SIG-M5 (cell line): ENCODE data around the gene SPOP.
"Not testable (repeated sequence)": the region's sequence is repeated elsewhere in the genome, so short reads cannot be mapped to it uniquely, and the experiment has no call there.

Experiments used
- DNase-seq: peaks from one replicate; lab custom pipeline; 2025; lab: John Stamatoyannopoulos, UW

Gene SPOP

DNA sequence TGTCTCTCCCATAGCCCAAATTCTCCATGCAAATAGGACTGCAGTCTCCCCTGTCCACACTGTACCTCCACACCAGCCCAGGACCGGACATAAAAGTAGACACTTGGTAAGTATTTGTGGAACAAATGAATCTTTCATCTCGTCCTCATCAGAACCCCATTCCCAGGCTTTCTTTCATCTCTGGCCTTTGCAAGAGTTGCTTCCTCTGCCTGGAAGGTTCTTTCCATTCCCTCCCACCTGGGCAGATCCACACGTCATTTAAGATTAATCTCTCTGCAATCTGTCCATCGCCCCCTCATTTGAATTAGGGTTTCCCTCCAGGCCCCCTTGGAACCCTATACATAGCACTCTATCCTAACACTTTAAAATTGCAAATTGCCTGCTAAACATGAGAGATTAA is 106.1 kb downstream of the SPOP start:
- no peak for DNase-seq

DNA sequence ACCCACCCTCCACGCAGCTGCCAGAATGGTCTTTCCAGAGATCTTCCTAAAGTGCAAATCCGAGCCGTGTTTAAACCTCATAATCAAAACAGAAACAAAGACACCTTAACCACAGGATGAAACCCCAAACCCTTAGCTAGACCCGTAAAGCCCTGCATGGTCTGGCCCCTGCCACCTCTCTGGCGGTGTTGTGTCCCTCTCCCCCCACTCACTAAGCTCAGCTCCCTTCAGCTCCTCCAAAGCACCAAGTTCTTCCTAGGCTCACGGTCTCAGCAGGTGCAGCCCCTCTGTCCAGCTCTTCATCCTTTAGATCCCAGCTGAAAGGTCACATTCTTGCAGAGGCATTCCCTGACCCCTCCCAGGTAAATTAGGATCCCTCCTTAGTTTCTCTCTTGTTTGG is 106.6 kb downstream of the SPOP start:
- no peak for DNase-seq

DNA sequence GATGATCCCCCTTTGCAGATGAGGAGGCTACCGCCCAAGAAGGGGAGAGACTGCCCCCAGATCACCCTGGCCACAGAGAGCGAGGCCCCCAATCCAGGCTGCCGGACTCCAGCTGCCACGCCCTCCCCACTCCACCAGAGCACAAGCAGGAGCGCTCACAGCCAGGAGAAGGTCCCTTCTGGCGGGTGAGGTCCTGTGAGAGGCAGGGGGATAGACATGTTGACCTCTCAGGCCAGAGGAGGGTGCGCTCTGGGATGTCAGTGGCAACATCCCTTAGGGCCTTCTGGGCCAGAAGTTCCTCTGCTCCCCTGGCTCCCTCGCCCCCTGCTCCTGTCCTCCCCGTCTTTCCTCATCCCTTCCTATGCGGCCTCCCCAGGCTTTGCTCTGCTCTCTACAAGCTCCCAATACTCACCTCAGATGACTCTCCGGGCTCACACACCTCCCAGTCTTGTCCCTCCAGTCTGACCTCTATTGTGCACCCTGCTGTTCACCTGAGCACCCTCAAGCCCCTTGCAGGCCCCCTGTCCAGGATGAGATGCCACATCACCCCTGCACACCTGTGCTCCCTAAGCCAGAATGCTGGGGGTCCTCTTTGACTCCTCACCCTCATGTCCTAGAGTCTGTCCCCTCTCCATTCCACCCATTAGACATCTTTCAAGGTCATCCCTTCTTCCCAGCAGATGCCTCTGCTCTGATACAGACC is 107.2 kb downstream of the SPOP start:
- DNase-seq, result no peak

DNA sequence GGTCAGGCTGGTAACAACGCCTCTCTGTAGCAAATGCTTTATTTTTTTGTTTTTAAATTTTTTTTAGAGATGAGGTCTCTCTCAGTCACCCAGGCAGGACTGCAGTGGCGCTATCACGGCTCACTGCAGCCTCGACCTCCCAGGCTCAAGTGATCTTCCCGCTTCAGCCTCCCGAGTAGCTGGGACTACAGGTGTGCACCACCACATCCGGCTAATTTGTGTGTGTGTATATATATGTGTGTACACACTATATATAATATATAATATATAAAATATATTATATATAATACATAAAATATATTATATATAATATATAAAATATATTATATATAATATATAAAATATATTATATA is 109.2 kb downstream of the SPOP start:
- DNase-seq, result not testable (repeated sequence)

DNA sequence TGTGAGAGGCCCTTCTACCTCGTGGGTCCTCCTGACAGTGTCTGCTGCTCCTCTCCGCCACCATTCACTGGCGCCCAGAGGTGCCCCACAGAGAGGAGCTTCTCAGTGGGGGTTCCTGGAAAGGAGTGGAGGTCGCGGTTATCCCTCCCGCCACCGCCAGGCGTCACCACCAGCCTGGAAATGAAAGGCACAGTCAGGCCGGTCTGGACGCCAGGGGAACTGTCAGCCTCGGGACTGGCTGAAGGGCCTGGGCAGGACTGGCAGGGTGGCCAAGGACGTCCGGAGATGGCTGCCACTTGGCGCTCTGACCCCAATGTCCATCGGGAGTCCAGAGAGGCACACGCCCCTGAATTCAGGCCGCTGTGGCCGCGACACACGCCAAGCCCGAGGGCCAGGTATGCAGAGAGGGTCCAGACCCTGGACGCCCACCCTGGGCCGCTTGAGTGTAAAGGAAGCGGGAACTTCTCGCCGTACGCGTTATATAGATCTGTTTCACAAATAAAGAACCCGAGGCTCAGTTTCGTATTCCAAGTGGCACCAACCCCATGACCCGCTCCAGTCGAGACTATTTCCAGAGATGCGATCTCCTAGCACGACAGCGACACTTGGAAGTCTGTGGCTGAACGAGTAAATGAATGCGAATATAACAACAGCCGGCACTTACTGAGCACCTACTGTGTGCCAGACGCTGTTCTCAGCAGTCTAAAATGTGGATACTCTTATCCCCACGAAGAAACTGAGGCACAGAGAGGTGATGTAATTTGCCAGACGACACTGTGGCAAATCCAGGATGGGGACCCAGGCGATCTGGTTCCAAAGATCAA is 109.8 kb downstream of the SPOP start:
- DNase-seq, result no peak

DNA sequence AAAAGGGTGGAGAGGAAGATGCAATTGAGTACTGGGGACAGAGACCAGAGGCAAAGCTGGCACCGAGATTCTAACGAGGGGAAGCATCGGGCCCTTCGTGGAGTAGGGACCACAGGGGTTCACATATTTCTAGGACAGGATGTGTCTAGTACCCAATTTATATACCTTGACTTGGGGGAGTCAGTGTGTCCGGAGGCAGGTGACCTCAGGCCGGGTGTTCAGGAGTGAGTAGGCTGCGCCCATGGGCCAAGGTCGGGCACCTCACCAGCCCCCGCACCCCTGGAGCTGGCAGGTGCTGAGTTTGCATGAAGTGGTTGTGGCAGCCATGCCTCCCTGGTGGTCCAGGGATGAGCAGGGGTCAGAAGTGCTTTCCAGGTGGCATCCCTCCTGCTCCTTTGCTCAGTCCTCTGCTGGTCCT is 110.8 kb downstream of the SPOP start:
- no peak for DNase-seq

DNA sequence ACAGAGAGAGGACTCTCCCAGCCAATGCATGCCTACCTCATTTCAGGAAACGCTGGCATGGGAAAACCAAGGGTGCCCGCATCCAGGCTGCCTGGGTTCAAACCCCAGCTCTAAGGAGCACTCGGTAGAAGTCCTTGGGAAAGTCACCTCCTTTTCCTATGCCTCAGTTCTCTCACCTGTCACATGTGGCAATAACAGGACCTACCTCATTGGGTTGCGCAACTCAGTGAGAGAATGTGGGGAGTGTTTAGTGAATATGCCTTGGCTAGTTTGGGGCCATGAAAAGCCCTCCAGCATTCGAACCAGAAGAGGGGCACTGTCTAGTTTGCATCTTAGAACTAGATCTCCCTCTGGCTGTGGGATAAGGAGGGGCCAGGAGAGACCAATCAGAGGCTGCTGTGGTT is 111.2 kb downstream of the SPOP start:
- DNase-seq, result no peak

DNA sequence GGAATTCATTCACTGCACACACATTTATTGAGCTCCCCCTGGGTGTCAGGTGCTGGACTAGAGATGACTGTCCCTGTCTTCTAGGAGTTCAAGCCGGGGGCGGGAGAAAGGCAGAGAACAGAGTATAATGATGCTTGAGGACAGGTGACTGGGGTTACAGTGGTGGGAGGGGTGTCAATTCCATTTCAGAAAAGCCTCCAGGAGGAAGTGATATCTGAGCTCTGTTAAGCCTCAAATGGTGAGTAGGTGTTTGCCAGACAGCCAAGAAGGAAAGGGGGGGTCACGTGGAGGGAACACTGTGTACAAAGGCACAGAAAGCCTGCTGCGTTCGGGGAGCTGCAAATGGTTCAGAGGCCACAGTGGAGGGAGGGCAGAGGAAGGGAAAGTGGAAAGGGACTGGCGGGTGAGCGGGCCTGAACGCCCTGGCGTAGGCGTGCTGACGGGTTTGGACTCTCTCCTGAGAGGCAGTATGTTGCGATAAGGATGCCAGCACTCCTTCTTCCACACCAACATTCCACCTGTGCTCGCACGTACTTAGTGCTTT is 111.9 kb downstream of the SPOP start:
- DNase-seq, result no peak

DNA sequence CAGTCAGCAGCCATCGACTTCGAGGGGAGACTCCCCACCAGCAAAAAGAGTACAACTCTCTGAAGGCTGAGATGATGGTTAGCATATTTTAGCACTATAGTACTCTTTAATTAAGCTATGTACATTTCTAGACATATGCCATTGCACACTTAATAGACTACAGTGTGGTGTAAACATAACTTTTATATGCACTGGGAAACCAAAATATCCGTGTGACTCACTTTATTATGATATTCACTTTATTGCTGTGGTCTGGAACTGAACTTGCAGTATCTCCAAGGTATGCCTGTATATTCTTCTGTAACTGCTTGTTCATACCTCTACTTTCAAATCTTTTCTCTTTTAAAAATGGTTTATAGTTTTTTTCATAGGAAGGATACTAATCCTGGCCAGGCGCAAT is 113.3 kb downstream of the SPOP start:
- DNase-seq, result no peak

DNA sequence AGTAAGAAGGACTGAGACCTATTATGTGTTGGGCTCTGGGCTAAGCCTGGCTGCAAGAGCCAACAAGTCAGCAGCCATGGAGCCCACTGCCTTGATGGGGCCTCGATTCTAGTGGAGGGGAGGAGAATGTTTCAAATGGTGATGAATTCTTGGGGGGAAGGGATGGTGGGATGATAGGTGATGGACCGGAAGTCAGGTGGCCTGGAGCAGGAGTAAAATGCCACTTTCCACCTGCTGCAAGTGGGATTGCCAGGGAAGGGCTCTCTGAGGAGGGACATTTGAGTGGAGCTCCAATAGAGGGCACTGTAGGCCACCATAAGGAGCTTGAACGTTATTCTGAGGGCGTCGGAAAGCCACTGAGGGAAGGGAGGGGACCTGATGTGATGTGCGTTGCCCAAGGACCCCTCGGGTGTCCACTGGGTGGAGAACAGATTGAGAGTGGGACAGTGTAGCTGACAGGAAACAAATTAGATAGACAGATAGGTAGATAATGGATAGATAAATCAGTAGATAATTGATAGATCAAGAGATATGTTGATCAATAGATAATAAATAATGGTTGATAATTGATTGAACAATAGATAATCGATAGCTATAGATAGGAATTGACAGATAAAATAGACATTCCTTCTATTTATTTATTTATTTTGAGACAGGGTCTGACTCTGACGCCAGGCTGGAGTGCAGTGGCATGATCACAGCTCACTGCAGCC is 120.4 kb downstream of the SPOP start:
- DNase-seq, result no peak

DNA sequence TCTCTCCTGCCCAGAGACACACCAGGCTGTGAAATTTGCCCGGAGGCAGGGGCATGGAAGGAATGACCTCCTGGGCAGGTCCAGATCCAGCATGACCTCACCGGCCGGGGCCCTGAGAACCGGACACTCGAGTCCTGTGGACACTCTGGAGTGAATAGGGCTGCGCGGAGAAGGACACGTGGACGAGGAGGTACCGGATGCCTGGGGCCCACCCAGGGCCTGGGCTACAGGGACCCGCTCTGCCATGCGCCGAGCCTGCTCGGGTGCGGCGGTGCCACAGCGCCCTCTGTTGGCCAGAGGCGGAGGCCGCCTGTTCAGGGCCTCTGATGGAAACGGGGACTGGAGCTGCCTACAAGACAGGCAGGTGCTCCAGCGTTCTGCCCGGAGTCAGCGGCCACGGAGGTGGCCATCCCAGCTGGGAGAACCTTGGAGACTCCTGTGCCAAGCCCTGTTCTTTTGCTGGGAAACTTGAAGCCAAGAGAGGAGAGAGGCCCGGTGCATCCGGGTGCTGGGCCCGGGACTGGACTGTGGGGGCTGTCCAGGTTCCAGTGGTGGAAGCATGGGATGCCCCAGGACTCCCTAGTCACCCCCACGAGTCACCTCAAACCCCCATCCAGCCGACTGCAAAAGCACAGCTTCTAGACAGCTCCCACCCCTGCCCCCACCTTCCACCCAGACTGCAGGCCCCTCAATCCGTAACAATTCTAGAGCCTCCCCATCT is 121.5 kb downstream of the SPOP start:
- no peak for DNase-seq

DNA sequence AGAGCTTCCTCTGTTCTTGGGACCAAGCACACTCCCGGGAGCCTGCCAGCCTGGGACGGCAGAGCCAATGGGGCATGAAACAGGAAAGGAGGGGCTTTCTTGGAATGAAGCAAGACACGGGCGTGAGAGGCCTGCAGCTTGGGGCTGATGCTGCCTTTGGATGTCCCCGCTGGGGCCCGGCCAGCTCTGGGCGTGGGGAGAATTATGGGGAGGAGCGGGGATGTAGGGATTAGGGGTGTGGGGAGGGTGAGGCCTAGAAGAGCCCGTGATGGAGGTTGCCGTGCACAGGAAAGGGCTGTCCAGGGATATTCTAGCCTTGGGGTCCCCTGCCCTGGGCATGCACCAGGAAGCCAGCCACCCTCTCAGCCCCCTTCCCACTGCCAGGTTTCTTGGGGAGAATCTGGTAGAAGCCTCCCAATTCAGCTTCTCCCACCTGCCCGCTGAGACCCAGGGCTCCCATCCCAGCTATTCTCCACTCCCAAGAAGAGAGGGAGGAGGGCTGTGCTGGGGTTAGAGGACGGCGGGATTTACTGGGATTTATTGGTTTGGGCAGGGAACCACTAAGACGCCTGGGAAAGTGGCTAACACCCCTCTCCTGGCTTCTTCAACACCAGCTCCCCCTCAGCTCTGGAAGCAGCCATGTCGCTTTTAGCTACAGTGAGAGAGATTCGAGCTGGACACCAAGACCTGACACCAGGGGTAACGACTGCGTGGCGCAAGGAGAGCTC is 122.2 kb downstream of the SPOP start:
- DNase-seq, result no peak

DNA sequence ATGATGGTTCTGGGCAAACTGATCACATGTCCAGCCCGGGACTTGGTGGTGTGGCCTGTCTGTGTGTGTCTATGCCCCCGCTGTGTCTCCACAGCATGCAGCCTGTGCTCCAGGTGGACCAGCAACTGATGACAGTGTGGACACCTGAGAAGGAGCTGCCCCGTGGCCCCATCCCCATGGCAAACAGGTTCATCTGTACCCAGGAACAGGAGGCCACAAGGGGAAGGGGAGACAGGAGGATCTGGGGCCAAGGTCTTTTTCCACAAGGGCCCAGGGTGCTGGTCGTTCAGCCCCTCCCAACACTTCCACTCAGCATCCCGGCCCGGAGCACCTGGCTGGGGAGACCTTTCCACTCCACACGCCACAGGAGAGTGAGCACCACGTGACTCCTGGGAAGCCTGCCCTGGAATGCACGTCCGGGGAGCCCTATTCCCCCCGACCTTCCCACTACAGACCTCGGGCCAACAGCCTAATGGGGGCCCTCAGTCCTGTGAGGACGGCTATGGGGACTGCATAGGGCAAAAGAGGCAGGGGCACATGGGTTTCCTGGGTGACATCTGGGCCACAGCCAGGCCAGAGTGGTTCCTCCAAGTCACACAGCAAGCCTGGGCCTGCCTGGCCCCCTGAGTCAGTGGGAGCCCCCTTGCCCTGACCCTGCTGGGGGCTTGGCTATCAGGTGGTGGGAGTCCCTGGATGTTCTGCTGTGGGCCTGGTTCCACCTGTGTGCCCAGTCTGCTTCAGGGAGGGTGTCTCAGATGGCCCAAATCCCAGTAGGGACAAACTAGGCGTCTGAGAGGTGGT is 123.0 kb downstream of the SPOP start:
- no peak for DNase-seq

DNA sequence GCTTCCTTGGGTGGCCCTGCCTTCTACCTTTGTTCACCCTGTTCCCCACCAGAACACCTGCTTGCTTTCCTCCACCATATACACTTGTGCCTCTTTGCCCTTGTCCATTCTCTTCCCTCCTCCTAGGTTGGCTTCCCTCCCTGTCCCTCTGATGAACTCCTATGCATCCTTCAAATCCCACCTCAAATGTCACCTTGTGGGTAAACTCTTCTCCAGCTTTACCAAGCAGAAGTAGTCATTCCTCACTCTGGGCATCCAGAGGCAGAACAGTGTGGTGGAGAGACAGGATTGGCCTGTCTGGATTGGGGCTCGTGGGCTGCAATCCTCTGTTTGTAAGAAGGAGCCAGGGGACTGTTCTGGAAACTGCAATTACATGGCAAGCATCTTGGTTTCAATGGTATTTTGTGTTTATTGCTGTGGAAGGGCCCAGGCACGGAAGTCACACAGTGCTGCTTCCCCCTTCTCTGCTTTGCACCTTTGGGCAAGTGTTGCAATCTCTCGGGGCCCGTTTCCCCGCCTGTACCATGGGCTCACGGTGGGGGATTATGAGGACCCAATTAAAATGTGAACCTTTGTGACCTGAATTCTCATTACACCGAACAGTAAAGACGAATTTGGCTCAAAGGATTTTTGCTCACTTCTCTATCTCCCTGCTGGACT is 124.1 kb downstream of the SPOP start:
- no peak for DNase-seq

DNA sequence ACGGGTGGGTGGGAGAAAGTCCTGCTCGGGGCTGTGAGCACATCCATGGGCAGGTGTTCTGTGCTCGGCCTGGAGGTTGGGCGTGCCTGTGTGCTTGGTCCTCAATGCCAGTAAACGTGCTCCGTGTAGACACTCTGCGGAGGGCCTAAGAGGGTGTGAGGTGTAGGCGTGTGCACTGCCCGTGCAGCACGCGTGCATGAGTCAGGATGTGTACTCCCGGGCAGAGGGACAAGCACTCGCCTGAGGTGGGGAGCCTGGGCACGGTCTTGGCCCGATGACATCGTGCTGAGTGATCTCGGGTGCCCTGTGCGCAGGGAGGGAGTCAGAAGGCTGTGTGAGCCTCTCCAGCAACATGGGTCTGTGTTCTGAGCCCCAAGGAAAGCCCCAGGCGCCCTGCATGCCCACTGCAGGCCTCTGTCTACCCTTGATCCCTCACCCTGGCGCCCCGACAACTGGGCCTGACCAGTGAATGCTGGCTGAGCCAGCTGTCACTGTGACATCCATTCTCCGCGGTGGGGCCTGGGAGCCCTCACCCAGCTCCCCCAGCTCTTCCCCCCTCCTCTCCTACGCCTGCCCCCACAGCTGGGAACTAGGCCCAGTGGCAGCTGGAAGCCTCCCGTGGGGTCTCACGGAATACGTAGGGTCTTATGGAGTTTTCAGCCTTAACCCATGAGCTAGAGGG is 125.7 kb downstream of the SPOP start:
- no peak for DNase-seq

DNA sequence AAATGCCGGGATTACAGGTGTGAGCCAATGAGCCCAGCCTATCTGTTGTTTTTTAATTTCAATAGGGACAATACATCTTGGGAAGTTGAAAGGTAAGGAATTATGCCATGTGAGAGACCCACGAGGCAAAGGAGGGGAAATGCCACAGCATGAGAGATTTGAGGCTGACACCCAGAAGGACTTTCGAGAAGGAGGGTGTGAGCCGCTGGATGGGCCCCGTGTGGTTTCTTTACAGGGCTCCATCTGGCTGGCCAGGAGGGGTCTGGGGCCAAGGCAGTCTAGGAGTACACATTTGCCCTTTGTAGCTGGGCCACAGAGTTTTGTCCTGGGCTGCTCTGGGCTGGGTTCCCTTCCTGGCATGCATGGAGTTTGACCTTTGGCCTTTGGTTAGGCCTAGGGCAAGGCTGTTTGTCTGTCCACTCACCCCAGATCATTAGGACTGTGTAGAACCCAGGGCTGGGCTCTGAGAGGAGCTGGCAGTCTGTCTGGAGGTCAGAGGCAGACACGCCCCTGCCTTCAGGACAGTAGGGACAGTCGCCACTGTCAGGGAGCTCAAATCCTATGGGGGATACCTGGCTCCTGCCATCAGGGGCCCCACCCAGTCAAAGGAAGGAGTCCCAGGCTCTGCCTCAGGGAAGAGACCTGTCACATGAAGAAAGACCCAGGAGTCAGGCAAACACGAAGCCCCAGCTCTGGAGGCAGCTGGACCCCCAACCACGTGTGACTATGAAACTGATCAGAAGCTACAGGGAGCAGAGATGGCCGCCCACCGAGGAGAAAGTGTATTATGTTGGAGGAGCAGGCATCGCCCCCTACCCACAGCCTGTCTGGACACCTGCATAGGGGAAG is 126.5 kb downstream of the SPOP start:
- no peak for DNase-seq

DNA sequence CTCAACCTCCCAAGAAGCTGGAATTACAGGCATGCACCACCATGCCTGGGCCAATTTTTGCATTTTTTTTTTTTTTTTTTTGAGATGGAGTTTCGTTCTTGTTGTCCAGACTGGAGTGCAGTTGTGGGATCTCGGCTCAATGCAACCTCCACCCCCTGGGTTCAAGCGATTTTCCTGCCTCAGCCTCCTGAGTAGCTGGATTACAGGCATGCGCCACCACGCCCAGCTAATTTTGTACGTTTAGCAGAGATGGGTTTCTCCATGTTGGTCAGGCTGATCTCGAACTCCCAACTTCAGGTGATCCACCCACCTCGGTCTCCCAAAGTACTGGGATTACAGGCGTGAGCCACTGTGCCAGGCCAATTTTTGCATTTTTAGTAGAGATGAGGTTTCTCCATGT is 127.1 kb downstream of the SPOP start:
- DNase-seq, result not testable (repeated sequence)
